Body of pancreas (tissue), 4 donors: Measurements from ENCODE around the gene SLC26A8.

Experiments used
- POLR2A ChIP-seq, 3 donors: fragments of 450-650 bp; IDR thresholded peaks; one replicate each; pipeline ENCODE4 v1.6.1; 2016; ENCODE audit warnings: antibody characterized with exemption in 3 of 3, mild to moderate bottlenecking in 2 of 3
- TF ChIP-seq, protein P1 (sequence below), 7 experiments: fragments of 450-650 bp in 4 of 7; fragments of 200-600 bp in 3 of 7; sonication (generic) in 3 of 7; IDR thresholded peaks; one replicate each; pipeline ENCODE4 v1.5.1; 2016 to 2019; ENCODE audit warnings: antibody characterized with exemption in 7 of 7

DNA sequence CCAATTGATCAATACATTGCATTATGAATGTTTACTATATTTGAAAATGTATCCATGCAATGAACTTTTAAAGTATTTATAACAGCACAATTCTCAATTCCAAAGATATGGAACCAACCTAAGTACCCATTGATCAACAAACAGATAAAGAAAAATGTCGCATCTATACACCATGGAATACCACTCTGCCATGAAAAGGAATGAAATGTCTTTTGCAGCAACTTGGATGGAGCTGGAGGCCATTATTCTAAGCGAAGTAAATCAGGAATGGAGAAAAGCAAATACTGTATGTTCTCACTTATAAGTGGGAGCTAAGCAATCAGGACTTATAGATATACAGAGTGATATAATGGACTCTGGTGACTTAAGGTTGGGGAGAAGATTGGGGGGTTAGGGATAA, 126.4 kb downstream of the SLC26A8 start:
- TF ChIP-seq, protein P1, sequence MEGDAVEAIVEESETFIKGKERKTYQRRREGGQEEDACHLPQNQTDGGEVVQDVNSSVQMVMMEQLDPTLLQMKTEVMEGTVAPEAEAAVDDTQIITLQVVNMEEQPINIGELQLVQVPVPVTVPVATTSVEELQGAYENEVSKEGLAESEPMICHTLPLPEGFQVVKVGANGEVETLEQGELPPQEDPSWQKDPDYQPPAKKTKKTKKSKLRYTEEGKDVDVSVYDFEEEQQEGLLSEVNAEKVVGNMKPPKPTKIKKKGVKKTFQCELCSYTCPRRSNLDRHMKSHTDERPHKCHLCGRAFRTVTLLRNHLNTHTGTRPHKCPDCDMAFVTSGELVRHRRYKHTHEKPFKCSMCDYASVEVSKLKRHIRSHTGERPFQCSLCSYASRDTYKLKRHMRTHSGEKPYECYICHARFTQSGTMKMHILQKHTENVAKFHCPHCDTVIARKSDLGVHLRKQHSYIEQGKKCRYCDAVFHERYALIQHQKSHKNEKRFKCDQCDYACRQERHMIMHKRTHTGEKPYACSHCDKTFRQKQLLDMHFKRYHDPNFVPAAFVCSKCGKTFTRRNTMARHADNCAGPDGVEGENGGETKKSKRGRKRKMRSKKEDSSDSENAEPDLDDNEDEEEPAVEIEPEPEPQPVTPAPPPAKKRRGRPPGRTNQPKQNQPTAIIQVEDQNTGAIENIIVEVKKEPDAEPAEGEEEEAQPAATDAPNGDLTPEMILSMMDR (IDR thresholded peaks at IDR 0.05) = no peak
- TF ChIP-seq POLR2A (IDR thresholded peaks at IDR 0.05) = no peak
